Activated CD4-positive, alpha-beta T cell treated with anti-CD3 and anti-CD28 coated beads for 1 hour (primary cell): ENCODE data around the gene MGMT.

ENCODE experiments used
- DNase-seq: peaks from one replicate; pipeline ENCODE4 v3.0.0-alpha.2; 2020

Gene MGMT

DNA sequence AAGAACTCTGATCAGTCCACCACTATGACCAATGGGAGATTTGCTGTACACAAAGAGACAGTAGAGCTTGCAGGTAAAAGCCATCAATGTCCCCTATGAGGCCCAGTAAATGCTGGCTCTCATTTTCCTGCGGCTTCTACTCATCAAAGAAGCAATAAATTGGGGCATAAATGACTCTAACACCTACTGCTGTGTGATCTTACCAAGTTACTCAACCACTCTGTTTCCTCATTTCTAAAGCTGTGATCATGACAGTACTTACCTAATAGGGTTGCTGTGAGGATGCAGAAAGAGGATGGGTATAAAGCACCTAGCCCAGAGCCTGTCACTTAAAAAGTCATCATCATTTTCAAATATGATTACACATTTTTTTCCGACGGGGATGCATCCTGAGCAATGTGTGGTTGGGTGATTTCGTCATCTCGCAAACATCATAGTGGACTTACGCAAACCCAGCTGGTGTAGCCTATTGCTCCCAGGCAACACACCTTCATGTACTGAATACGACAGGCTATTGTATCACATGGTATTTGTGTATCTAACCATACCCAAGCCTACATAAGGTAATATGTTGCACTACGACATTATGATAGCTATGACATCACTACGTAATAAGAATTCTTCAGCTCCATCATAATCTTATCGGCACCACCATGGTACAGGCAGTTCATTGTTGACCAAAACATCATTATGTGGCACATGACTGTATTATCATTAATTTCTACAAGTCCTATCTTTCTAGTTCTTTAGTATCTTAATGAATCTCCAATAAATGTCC is 7.1 kb upstream of the MGMT start:
- DNase-seq, result no peak

DNA sequence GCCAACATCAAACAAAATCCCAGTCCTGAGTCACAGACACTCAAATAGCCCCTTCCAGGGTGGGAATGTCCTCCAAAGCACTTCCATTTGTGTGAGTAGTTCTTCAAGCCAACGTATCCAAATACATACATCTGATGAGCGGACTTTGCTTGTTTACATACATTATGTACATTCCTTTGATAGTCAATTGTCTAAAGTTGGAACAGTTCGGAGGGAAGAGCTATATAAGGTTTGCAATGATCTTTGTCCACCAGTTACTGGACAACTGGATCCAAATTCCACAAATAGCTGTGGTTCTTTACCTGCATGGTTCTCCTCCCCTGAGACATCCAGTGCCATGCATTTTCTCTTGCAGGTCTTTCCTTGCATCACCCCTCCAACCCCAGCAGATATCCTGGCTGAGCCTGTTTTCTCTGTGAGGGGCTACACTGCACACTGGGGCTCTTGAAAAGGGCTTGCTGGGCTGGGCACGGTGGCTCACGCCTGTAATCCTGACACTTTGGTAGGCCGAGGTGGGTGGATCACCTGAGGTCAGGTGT is 4.7 kb upstream of the MGMT start:
- no peak for DNase-seq

DNA sequence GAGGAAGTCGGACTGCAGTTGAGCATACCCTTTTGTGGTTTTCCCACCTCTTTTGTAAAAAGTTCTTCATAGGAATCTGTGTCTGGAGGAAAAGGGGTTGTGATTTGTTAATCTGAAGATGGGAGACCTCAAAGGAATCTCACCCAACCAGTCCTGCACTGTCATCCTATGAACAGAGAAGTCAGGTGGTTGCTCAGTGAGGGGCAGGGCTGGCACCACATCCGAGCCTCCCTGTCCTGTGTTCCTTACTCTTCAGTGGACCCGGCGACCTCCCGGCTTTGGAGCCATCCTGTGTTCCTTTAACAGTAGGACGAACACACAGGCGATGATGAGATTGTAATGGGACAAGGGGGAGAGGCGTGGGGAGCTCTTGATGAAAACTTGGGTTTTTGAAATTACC is 2.8 kb upstream of the MGMT start:
- no peak for DNase-seq

DNA sequence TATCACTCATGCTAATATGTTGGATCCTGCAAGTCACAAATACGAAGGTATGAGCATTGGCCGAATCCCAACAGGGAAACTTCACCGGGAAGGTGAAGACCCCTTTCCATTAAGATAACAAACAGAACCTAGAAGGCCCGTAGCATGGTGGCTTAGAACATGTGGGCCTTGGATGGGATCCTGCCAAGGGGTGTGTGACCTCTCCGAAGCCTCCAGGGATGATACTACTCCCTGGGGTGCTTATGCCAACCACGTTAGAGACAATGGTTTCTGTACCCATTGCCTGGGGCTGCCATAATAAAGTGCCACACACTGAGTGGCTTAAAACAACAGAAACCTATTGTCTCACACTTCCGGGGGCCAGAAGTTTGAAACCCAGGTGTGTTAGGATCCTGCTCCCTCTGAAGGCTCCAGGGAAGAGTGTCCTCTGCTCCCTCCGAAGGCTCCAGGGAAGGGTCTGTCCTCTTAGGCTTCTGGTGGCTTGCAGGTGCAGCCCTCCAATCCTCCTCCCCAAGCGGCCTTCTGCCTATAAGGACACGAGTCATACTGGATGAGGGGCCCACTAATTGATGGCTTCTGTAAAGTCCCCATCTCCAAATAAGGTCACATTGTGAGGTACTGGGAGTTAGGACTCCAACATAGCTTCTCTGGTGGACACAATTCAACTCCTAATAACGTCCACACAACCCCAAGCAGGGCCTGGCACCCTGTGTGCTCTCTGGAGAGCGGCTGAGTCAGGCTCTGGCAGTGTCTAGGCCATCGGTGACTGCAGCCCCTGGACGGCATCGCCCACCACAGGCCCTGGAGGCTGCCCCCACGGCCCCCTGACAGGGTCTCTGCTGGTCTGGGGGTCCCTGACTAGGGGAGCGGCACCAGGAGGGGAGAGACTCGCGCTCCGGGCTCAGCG is 992 bp upstream of the MGMT start:
- no peak for DNase-seq

DNA sequence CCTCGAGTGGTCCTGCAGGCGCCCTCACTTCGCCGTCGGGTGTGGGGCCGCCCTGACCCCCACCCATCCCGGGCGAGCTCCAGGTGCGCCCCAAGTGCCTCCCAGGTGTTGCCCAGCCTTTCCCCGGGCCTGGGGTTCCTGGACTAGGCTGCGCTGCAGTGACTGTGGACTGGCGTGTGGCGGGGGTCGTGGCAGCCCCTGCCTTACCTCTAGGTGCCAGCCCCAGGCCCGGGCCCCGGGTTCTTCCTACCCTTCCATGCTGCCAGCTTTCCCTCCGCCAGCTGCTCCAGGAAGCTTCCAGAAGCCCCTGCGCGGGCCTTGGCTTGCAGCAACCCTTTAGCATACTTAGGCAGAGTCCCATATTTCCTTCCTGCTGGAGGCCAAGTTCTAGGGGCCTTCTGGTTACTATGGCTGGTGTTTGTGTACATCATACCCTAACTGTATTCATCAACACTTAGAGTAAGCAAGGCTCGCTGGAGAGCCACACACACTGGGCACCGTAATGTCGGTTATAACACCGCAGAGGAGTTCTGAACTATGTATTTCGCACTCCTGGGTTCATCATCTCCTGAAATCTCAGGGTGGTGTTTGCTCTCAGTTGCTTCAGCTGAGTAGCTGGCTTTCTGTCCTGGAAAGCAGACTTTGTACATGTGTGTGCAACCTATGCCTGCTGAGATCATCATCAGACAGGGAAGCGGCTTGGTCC is 471 bp downstream of the MGMT start:
- DNase-seq, result no peak

DNA sequence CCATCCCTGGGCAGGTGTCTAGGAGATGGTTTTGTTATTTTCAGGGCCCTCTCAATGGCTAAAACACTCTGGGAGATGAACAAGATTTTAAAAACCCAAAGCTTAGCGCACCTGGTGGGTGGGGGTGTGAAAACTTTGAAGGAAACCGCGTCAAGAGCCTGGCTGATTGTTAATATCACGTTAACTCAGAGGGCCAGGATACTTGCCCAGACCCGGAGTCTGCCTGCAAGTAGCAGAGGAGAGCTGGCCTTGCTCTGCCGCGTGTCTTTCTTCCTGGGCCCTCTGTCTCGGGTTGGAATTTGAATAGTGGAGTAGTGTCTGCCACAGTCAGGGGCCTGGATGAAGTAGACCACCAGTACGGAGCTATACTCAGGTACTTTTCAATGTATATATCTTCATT is 1.1 kb downstream of the MGMT start:
- DNase-seq, result no peak

DNA sequence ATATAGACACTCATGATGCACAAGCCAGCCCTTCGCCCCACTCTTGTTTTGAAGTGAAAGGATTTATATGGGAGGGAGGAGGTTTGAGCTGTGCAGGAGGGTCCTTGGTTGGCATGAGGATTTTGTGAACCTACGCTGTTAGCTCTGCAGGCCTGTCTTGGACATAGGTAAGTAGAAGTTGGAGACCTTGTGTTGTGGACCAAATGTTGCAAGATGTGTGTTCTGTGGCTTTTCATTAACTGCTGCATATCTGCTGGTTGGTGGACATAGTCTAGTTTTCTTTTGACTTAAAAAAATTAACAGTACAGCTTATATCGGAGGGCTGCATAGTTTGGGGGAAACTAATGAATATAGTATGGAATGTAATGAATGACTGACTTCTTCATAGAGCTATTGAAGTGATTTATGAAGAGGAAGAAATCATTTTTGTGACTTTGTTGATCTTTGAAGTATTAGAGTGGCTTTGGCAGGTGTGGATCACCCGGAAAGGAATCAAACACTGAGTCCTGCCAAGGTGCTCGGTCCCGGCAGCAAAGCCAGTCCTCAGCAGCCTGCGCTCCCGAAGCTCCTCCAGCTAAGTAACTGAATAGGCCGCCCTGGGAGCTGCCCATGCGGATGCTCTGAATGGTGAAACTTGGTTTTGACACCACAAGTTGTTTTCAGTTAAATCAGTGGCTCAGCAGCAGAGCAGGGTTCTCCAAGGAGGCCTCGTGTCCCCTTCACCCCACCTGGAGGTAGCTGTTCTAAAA is 3.2 kb downstream of the MGMT start:
- no peak for DNase-seq

DNA sequence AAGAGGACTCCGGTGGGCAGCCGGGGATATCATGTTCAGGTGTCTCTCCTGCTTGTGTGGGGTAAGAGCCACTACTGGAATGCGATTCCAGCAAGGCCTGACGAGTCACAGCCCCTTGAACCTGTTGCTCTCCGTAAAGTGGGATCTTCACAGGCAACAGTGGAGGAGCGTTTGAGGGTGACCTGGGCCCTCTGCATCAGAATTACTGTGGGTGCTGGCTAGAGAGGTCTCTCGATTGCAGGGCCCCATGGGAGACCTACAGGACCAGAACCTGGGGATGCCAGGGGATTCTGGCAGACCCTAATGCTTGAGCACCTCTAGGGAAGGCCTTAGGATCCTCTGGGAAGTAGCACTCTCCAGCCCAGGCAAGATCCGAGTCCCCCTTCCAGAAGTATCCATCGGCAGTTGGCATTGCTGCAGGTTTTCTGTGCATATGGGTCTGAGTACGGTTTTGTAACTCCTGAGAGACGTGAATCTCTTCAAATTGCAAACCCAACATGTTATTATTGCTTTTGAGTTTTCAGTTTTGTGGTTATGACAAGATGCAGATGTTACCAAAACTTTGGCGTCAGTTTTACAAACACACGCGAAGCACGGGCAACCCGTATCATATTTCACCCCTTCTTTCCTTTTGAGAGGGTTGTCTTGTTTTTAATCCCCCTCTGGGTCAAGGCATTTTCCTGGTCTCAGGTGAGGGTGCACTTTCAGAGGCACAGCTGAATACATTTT is 4.6 kb downstream of the MGMT start:
- no peak for DNase-seq

DNA sequence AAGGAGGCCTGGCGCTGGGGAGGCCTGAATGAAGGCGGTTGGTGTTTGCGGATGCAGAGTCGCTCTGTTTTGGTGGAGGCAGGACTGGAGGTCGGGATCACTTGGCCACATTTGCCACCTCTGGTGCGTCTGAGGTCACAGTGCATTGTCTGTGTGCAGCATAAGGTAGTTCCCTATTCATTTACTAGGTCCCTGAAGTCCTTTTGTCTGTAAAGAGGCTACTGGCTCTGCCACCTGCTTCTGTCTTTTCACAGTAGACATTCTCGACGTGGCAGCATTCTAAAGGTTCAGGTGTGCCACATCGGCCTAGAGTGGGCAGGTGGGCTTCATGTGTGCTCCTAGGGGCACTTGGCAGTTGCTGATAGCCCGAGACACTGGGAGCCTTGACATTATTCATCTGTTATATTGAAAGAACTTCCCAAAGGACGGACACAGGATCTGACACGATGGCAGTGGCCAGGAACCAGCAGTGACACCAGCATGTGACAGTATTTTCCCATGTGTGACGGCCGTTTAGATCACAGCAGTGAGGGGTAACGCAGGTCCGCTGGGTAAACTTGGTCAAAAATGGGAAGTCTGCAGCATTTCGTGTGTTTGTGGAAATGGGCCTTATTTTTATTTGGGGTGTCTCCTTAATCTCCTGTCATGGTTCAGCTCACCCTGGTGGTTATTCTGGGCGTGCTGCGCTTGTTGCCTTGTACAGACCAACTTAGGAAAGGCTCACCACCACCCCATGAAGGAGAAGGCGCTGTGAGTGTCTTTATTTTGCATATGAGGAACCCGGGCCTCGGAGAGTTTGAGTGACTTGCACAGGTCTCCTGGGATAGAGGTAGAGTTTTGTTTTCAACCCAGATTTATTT is 5.9 kb downstream of the MGMT start:
- no peak for DNase-seq

DNA sequence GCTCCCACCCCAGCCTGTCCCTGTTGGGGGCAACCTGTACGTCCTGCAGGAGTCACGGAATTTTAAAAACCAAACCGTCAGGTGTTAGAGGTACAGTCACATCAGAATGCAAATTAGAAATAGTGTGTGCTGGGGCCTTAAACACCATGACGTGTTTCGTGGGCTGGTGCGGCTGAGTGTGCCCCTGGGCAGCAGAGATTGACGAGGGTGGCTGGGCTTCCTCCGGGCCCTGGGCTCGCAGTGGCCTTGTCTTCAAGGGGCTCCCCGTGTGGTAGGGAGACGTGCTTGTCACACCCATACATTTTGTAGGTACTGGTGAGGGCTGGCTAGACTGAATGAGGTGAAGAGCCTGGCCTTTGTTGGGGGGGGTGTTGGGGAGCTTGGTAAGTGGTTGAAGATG is 7.6 kb downstream of the MGMT start:
- DNase-seq, result no peak

DNA sequence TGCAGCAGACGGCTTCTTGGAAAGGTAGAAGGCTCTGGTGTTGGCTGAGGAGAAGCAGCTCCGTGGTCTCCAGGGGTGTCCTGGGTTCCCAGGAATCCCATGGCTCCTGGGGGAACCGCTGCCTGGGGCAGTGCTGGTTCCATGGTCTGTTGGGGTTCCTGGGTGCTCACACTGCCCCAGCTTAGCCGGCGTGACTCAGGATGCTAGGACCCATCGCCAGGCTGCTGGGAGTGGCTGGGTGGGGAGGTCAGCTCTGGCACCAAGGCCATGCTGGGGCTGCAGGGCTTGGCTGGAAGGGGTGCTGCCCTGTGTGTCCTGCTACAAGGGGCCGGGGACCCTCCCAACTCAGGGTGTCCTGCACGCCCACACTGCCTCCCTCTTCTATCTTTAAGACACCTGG is 9.4 kb downstream of the MGMT start:
- DNase-seq, result no peak

DNA sequence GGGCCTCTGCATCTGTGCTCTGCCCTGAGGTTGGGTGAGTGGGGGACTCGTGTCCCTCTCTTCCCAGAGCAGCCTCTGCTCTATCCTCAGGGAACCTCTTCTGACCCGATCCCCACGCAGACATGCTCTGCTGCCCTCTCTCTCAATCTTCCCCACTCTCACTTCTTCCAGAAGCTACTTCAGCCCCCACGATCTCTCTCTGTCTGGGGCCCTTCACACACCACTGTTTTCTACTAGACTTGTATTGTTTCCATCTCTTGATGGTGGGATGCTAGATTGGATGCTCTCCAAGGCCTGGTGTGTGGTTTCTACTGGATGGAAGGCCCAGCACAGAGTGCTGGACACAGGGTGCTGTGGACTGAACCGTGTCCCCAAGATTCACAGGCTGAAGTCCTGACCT is 10.0 kb downstream of the MGMT start:
- DNase-seq, result no peak

DNA sequence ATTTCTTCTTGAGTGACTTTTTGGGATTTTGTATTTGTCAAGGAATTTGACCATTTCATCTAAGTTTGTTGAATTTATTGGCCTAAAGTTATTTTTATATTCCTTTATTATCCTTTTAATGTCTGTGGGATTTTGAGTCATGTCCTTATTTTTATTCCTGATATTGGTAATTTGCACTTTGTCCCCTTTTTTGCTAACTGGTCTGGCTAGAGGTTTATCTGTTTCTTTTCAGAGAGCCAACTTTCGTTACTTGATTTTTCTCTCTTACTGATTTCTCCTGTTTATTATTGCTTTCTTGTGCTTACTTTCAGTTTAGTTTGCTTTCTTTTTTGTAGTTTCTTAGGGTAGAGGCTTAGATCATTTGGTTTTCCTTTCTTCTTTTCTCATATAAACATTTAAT is 14.6 kb downstream of the MGMT start:
- DNase-seq, result no peak

DNA sequence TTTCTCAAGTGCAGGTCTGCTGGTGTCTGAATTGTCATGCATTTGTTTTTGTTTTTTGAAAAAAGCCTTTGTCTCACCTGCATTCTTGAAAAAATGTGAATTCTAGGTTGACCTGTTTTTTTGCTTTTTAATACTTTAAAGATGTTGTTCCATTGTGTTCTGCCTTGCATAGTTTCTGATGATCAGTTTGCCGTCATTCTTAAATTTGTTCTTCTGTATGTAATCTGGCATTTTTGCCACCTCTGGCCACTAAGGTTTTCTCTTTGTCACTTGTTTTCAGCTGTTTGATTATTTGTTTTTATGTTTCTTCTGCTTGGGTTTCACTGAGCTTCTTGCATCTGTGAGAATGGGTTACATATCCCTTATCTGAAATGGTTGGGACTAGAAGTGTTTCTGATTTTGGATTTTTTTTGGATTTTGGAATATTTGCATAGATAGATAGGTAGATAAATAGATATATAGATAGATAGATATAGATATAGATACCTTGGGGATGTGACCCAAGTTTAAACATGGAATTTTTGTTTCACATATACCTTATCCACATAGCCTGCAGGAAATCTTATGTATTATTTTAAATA is 16.5 kb downstream of the MGMT start:
- no peak for DNase-seq

DNA sequence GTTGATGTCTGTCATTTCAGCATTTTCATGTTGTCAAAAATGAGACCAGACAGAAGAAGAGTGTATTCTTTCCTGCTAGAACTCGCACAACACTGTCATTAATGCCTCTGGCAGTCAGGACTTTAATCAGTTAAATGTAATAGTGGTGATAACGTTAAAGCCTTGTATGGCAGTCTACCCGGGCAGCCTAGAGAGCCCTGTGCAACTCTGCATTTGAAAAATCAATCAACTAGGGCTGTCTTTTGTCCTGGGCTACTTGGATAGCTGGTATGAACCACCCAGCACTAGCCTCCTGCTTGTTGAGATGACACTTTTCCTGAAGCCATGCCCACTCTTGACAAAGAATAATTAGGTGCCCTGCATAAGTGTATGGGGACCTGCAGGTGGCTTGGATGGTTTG is 19.8 kb downstream of the MGMT start:
- no peak for DNase-seq

DNA sequence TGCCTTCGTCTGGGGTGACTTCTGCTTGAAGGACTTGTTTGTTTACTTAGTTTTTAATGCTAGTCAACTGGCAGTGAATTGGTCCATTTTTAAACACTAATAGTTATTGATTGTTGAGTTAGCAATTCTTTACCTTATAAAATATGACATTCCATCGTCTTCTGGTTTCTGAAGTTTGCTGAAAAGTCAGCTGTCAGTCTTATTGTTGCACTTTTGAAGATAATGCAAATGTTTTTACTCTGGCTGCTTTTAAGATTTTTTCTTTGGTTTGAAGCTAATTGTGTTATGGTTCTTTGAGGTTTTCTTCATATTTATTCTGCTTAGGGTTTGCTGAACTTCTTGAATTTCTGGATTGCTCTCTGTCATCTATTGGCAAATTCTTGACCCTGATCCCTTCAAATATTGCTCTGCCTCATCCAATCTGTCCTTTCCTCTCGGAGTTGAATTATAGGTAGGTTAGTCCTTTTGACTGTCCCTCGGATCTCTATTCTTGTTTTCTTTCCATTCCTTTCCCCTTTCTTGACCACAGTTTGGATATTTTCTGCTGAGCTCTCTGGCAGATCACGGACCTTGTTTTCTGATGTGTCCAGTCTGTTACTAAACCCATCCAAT is 24.2 kb downstream of the MGMT start:
- DNase-seq, result no peak

DNA sequence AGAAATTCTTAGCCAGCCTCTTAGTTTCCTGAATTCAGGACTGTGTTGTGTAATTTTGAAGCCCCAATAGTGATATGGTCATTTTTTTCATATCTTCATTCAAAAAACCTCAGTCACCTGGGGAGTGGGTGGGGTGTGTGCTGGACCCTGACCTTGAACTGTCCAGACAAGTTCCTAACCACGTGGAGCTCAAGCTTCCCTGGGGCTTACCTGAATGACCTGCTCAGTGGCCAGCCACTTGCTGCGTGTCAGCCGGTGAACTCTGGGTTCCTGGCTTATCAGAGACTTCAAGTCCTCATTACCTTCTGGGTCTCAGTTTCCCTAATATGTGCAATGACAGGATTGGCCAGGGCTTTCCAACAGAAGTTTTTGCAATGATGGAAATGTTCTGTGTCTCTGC is 27.1 kb downstream of the MGMT start:
- DNase-seq, result no peak

DNA sequence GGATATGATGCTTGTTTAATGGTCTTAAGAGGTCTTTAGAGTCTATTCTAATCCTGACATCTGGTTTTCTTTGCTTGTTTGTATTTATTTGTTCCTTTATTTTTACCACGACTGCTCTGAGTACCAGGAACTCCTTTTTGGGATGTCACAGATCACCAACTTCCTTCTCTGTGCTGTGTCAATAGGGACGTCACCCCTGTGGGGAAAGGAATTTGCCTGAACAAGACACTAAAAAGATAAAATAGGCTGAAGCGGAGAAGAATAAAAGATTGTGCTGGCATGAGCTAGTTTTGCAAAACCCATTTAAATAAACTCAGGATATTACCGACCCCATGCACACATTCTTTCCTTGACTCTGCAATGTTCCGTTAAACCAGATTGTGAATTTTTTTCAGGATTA is 27.7 kb downstream of the MGMT start:
- DNase-seq, result no peak

DNA sequence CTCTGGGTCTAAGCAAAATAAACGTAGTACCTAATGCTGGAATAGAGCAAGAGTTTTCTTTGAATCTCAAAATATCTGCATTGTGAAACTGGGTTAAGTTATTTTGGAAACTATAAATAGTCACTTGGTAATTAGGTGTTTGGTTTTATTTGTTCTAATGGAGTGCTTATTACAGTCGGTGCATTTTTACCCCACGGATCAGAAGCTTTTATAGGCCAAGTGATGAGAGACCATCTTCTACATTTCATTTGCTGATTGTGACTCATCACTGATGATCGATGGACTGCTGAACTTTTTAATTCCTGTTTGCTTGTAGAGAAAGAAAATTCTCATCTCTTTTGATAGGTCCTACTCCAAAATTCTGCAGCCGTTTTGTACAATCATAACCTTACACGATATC is 28.2 kb downstream of the MGMT start:
- no peak for DNase-seq

DNA sequence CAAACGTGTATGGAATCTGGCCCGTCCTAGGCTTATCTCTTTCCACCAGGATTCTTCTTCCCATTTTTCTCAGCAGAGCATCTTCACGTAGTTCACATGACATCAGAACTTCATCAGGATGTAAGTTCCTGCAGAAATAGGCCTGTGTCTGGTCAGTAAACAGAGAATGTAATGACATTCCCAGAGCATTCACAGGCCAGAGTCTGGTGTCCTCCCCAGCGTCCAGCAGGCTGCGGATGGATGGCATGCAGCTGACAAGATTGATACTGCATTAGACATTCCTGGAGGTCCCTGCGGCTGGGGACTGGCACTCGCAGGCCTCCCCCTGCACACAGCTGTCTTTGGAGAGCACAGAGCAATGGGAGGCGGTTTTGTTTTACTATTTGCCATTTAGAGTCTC is 28.7 kb downstream of the MGMT start:
- no peak for DNase-seq
